ENCODE measurements around the gene IFITM10. TPM values are rescaled to one million over a fixed set of nuclear protein-coding genes. Genes with fewer than 3 reads are reported as not detected.
A peak's percentile ranks its signal among the peaks of the same experiment; 100 is the strongest.

The IFITM10 gene
- total RNA-seq, 1 donor: 18.1 TPM

- no peak for TF ChIP-seq CTCF (IDR thresholded peaks at IDR 0.05; ENCODE audit: extremely low read depth, low read depth, low read length)
- Histone ChIP-seq H2AFZ (ENCODE audit: low read length) (no peak overlapping the region), H3K27me3 (ENCODE audit: insufficient read depth, low read length) (peaks cover 15% of the 10 kb centered on the region), H3K79me2 (ENCODE audit: insufficient read depth, low read length) (no peaks in the 10 kb centered on the region), H4K20me1 (ENCODE audit: insufficient read depth, low read length) (no peaks in the 10 kb centered on the region), H3K9me3 (ENCODE audit: low read depth, low read length) (no peaks in the 10 kb centered on the region), H3K36me3 (ENCODE audit: insufficient read depth, low read length) (no peaks in the 10 kb centered on the region), H3K4me1 (ENCODE audit: insufficient read depth, low read length) (no peaks in the 10 kb centered on the region), H3K4me2 (ENCODE audit: insufficient read depth, low read length) (no peak overlapping the region), H3K4me3 (ENCODE audit: insufficient read depth, low read length) (no peak overlapping the region), H3K27ac (ENCODE audit: low read depth, low read length) (no peak overlapping the region)
- DNase-seq (ENCODE audit: insufficient read length, low spot score, missing footprints): no peak
Observed at GRCh38 chr11:1714908-1715885, 35.2 kb downstream of the IFITM10 start.

GRCh38 chr11:1708716-1709115 lies 41.7 kb downstream of the IFITM10 start:
- no peak for TF ChIP-seq CTCF (IDR thresholded peaks at IDR 0.05; ENCODE audit: extremely low read depth, low read depth, low read length)
- Histone ChIP-seq H3K4me1 (ENCODE audit: insufficient read depth, low read length) (no peaks in the 10 kb centered on the region), H3K27me3 (ENCODE audit: insufficient read depth, low read length) (peaks cover 27% of the 10 kb centered on the region), H3K27ac (ENCODE audit: low read depth, low read length) (no peak overlapping the region), H4K20me1 (ENCODE audit: insufficient read depth, low read length) (no peaks in the 10 kb centered on the region), H3K4me3 (ENCODE audit: insufficient read depth, low read length) (no peak overlapping the region), H3K36me3 (ENCODE audit: insufficient read depth, low read length) (no peaks in the 10 kb centered on the region), H3K4me2 (ENCODE audit: insufficient read depth, low read length) (no peak overlapping the region), H3K79me2 (ENCODE audit: insufficient read depth, low read length) (no peaks in the 10 kb centered on the region), H2AFZ (ENCODE audit: low read length) (no peak overlapping the region), H3K9me3 (ENCODE audit: low read depth, low read length) (no peaks in the 10 kb centered on the region)
- DNase-seq (ENCODE audit: insufficient read length, low spot score, missing footprints): peak; percentile 57

DNA sequence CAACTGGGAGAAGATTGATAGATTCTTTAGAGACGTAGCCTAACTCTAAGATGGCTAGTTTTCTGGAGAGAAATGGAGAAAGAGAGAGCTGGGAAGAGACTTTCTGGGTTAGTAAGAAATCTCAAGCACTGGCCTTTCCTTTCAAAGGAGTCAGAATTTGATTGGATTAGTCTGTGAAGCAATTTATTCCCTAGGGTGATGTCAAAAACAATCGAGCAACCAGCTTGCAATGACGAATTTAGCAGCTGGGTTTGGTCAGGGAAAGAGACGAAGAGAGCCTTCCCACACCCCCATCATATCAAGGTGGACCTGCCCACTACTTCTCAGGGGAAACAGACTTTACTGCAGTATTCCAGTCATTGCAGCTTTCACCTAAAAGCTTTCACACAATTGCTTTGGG lies 42.6 kb downstream of the IFITM10 start:
- no peak overlapping the region for H2AFZ ChIP-seq (ENCODE audit: low read length)
- H3K4me2 ChIP-seq (ENCODE audit: insufficient read depth, low read length): no peak overlapping the region
- H3K27me3 ChIP-seq (ENCODE audit: insufficient read depth, low read length): peaks cover 27% of the 10 kb centered on the region
- H3K36me3 ChIP-seq (ENCODE audit: insufficient read depth, low read length): no peaks in the 10 kb centered on the region
- no peaks in the 10 kb centered on the region for H3K79me2 ChIP-seq (ENCODE audit: insufficient read depth, low read length)
- H3K4me1 ChIP-seq (ENCODE audit: insufficient read depth, low read length): no peaks in the 10 kb centered on the region
- no peak overlapping the region for H3K4me3 ChIP-seq (ENCODE audit: insufficient read depth, low read length)
- no peak for TF ChIP-seq CTCF (IDR thresholded peaks at IDR 0.05; ENCODE audit: extremely low read depth, low read depth, low read length)
- no peaks in the 10 kb centered on the region for H4K20me1 ChIP-seq (ENCODE audit: insufficient read depth, low read length)
- H3K27ac ChIP-seq (ENCODE audit: low read depth, low read length): no peak overlapping the region
- no peaks in the 10 kb centered on the region for H3K9me3 ChIP-seq (ENCODE audit: low read depth, low read length)
- no peak for DNase-seq (ENCODE audit: insufficient read length, low spot score, missing footprints)

DNA sequence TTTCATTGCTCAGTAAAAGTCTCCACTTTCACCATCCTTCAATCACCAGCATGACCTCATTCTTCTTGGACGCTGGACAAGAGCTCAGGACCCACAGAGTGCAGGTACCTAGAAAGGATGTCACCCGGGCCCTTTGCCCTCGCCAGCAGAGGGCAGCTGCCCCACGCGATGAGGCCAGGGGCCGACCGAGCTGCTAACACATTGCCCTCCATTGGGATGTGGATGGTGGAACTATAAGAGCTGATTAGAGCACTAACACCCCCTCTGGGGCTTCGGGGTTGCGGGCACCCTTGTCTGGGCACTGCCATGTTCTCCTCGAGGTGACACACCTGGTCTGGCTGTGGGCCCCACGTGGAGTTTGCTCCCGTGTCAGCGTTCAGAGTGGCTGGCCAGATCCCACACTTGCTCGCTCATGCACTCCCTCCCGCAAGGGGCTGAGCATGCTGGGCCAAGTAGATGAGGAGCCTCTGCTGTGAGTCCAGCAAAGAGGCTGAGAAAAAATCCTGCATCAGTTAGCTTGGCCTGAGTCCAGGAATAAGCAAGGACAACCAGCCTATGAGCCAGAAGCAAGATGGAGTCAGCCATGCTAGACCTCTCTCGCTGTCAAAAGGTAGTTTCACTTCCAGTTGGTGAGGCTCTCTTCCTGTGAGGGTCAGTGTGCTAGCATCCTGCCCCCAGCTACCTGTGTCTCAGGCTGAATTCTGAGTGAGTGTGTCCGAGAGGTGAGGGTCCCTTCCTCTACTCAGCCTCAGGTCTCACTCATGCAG lies 43.6 kb downstream of the IFITM10 start:
- TF ChIP-seq CTCF (IDR thresholded peaks at IDR 0.05; ENCODE audit: extremely low read depth, low read depth, low read length): no peak
- Histone ChIP-seq H3K27ac (ENCODE audit: low read depth, low read length) (no peak overlapping the region), H3K4me3 (ENCODE audit: insufficient read depth, low read length) (no peak overlapping the region), H3K36me3 (ENCODE audit: insufficient read depth, low read length) (no peaks in the 10 kb centered on the region), H3K27me3 (ENCODE audit: insufficient read depth, low read length) (peaks cover 27% of the 10 kb centered on the region), H2AFZ (ENCODE audit: low read length) (no peak overlapping the region), H3K4me2 (ENCODE audit: insufficient read depth, low read length) (no peak overlapping the region), H3K79me2 (ENCODE audit: insufficient read depth, low read length) (no peaks in the 10 kb centered on the region), H3K9me3 (ENCODE audit: low read depth, low read length) (no peaks in the 10 kb centered on the region), H3K4me1 (ENCODE audit: insufficient read depth, low read length) (no peaks in the 10 kb centered on the region), H4K20me1 (ENCODE audit: insufficient read depth, low read length) (no peaks in the 10 kb centered on the region)
- peak; percentile 10 for DNase-seq (ENCODE audit: insufficient read length, low spot score, missing footprints)
